Duodenal mucosa (tissue), 2 donors: ENCODE results near the gene CHD6.

ENCODE experiments used
- H3K27ac ChIP-seq: one replicate; pipeline ENCODE4 v1.7.0; 2013; ENCODE audit warnings: low read depth, low read length
- H3K27me3 ChIP-seq, 2 donors: one replicate each; pipeline ENCODE4 v1.7.0; 2013; ENCODE audit warnings: low read length in 2 of 2, control low read depth in 1 of 2; ENCODE audit not compliant: insufficient read depth in 2 of 2, control insufficient read depth in 1 of 2
- H3K36me3 ChIP-seq, 2 donors: one replicate each; pipeline ENCODE4 v1.7.0; 2013; ENCODE audit warnings: low read length in 2 of 2, control low read depth in 1 of 2; ENCODE audit not compliant: insufficient read depth in 2 of 2, control insufficient read depth in 1 of 2
- H3K4me1 ChIP-seq, 2 donors: one replicate each; pipeline ENCODE4 v1.7.0; 2013; ENCODE audit warnings: low read length in 2 of 2, control low read depth in 1 of 2; ENCODE audit not compliant: insufficient read depth in 2 of 2, control insufficient read depth in 1 of 2
- H3K4me3 ChIP-seq, 2 donors: one replicate each; pipeline ENCODE4 v1.7.0; 2013; ENCODE audit warnings: low read length in 2 of 2, low read depth in 1 of 2
- H3K9ac ChIP-seq, 2 donors: one replicate each; pipeline ENCODE4 v1.7.0; 2013; ENCODE audit warnings: low read length in 2 of 2, low read depth in 1 of 2
- H3K9me3 ChIP-seq, 2 donors: one replicate each; pipeline ENCODE4 v1.7.0; 2013; ENCODE audit warnings: low read length in 2 of 2, control low read depth in 1 of 2; ENCODE audit not compliant: control insufficient read depth in 1 of 2

Gene CHD6

GRCh38 chr20:41617902-41618806 is at the start of gene CHD6:
TSS of gene CHD6 (minus strand) at chr20:41618377. CDS start at chr20:41551337, 67,040 bp downstream.
- Histone ChIP-seq H3K27ac (no peak within 1 kb of the TSS), H3K4me1 (peaks cover 17 to 18% of the 10 kb centered on the region in 2 donors), H3K4me3 (peak within 1 kb of the TSS; percentile 73 to 77), H3K9me3 (no peaks in the 10 kb centered on the region), H3K36me3 (no peaks in the 10 kb centered on the region), H3K9ac (peak within 1 kb of the TSS; percentile 49 to 64), H3K27me3 (no peaks in the 10 kb centered on the region)

GRCh38 chr20:41664584-41664983 is 46.4 kb upstream of the CHD6 start:
- Histone ChIP-seq H3K4me3 (no peak overlapping the region), H3K27ac (no peak overlapping the region), H3K9ac (no peak overlapping the region), H3K36me3 (no peaks in the 10 kb centered on the region), H3K4me1 (no peaks in the 10 kb centered on the region), H3K27me3 (no peaks in the 10 kb centered on the region), H3K9me3 (no peaks in the 10 kb centered on the region)

- no peaks in the 10 kb centered on the region for H3K36me3 ChIP-seq
- H3K27me3 ChIP-seq: no peaks in the 10 kb centered on the region
- H3K4me1 ChIP-seq: no peaks in the 10 kb centered on the region
- no peak overlapping the region for H3K4me3 ChIP-seq
- no peak overlapping the region for H3K27ac ChIP-seq
- no peak overlapping the region for H3K9ac ChIP-seq
- H3K9me3 ChIP-seq: no peaks in the 10 kb centered on the region
Observed at GRCh38 chr20:41657655-41658054, 39.5 kb upstream of the CHD6 start.

- H3K36me3 ChIP-seq: no peaks in the 10 kb centered on the region
- H3K4me3 ChIP-seq: no peak overlapping the region
- no peaks in the 10 kb centered on the region for H3K27me3 ChIP-seq
- H3K9me3 ChIP-seq: no peaks in the 10 kb centered on the region
- no peak overlapping the region for H3K27ac ChIP-seq
- H3K4me1 ChIP-seq: peaks cover 0 to 6% of the 10 kb centered on the region in 2 donors
- no peak overlapping the region for H3K9ac ChIP-seq
Observed at GRCh38 chr20:41655962-41656618, 37.9 kb upstream of the CHD6 start.

- Histone ChIP-seq H3K27me3 (no peaks in the 10 kb centered on the region), H3K4me1 (peaks cover 5 to 15% of the 10 kb centered on the region in 2 donors)
Observed at GRCh38 chr20:41654884-41655283, 36.7 kb upstream of the CHD6 start.

GRCh38 chr20:41654292-41654691 is 36.1 kb upstream of the CHD6 start:
- peaks cover 5 to 15% of the 10 kb centered on the region in 2 donors for H3K4me1 ChIP-seq
- H3K9me3 ChIP-seq: no peaks in the 10 kb centered on the region
- no peaks in the 10 kb centered on the region for H3K36me3 ChIP-seq
- no peak overlapping the region for H3K4me3 ChIP-seq
- H3K9ac ChIP-seq: no peak overlapping the region
- H3K27ac ChIP-seq: no peak overlapping the region
- H3K27me3 ChIP-seq: no peaks in the 10 kb centered on the region

More at GRCh38 chr20:41654884-41655283, 36.7 kb upstream of the CHD6 start:
- Histone ChIP-seq H3K27ac (no peak overlapping the region), H3K4me3 (no peak overlapping the region), H3K36me3 (no peaks in the 10 kb centered on the region), H3K9ac (no peak overlapping the region), H3K9me3 (no peaks in the 10 kb centered on the region)

- no peaks in the 10 kb centered on the region for H3K9me3 ChIP-seq
- peaks cover 5 to 15% of the 10 kb centered on the region in 2 donors for H3K4me1 ChIP-seq
- H3K27me3 ChIP-seq: no peaks in the 10 kb centered on the region
- H3K27ac ChIP-seq: no peak overlapping the region
- no peak overlapping the region for H3K4me3 ChIP-seq
- H3K36me3 ChIP-seq: no peaks in the 10 kb centered on the region
- no peak overlapping the region for H3K9ac ChIP-seq
Observed at GRCh38 chr20:41650231-41650948, 32.2 kb upstream of the CHD6 start.

- no peaks in the 10 kb centered on the region for H3K27me3 ChIP-seq
- no peaks in the 10 kb centered on the region for H3K9me3 ChIP-seq
- H3K9ac ChIP-seq: no peak overlapping the region
- H3K4me3 ChIP-seq: no peak overlapping the region
- H3K36me3 ChIP-seq: no peaks in the 10 kb centered on the region
- peaks cover 5 to 15% of the 10 kb centered on the region in 2 donors for H3K4me1 ChIP-seq
- H3K27ac ChIP-seq: no peak overlapping the region
Observed at GRCh38 chr20:41649489-41649888, 31.3 kb upstream of the CHD6 start.

GRCh38 chr20:41645372-41645771 is 27.2 kb upstream of the CHD6 start:
- no peaks in the 10 kb centered on the region for H3K36me3 ChIP-seq
- no peaks in the 10 kb centered on the region for H3K9me3 ChIP-seq
- H3K4me1 ChIP-seq: peaks cover 6 to 14% of the 10 kb centered on the region in 2 donors
- H3K4me3 ChIP-seq: no peak overlapping the region
- H3K9ac ChIP-seq: no peak overlapping the region
- no peaks in the 10 kb centered on the region for H3K27me3 ChIP-seq
- no peak overlapping the region for H3K27ac ChIP-seq

GRCh38 chr20:41643504-41643938 is 25.3 kb upstream of the CHD6 start:
- Histone ChIP-seq H3K4me1 (peaks cover 4 to 11% of the 10 kb centered on the region in 2 donors), H3K4me3 (no peak overlapping the region), H3K9ac (no peak overlapping the region), H3K27me3 (no peaks in the 10 kb centered on the region), H3K9me3 (no peaks in the 10 kb centered on the region), H3K27ac (no peak overlapping the region), H3K36me3 (no peaks in the 10 kb centered on the region)
